GM18517 (cell line): ENCODE data around the gene ITFG1.
"Not testable (repeated sequence)": the region's sequence is repeated elsewhere in the genome, so short reads cannot be mapped to it uniquely, and the experiment has no call there.

Experiments used
- ATAC-seq: cut with Tn5 transposase; IDR thresholded peaks from one replicate; pipeline ENCODE4 v1.9.1; 2021; ENCODE audit warnings: mild to moderate bottlenecking, moderate library complexity; ENCODE audit not compliant: unreplicated experiment

Gene ITFG1

DNA sequence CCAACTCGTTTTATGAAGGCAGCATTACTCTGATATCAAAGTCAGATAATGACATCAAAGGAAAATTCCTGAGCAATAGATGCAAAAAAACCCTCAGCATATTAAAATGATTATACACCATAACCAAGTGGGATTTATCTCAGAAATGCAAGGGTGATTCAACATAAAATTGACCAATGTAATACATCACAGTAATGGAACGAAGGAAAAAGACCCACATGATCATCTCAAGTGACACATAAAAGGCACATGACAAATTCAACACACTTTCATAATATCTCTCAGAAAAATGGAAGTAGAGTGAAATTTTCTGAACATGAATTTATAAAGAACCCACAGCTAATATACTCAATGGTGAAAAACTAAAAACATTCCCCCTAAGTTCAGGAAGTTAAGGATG is 118.8 kb downstream of the ITFG1 start:
- ATAC-seq = no peak

DNA sequence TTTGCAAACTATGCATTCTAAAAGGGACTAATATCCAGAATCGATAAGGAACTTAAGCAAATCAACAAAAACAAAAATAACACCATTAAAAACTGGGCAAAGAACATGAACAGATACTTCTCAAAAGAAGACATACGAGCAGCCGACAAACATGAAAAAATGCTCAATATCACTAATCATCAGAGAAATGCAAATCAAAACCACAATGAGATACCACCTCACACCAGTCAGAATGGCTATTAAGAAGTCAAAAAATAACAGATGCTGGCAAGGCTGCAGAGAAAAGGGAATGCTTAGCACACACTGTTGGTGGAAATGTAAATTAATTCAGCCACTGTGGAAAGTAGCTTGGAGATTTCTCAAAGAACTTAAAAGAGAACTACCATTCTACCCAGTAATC is 130.3 kb downstream of the ITFG1 start:
- ATAC-seq = not testable (repeated sequence)

DNA sequence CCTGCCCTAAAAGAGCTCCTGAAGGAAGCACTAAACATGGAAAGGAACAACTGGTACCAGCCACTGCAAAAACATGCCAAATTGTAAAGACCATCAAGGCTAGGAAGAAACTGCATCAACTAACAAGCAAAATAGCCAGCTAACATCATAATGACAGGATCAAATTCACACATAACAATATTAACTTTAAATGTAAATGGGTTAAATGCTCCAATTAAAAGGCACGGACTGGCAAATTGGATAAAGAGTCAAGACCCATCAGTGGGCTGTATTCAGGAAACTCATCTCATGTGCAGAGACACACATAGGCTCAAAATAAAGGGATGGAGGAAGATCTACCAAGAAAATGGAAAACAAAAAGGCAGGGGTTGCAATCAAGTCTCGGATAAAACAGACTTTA is 136.6 kb downstream of the ITFG1 start:
- not testable (repeated sequence) for ATAC-seq

DNA sequence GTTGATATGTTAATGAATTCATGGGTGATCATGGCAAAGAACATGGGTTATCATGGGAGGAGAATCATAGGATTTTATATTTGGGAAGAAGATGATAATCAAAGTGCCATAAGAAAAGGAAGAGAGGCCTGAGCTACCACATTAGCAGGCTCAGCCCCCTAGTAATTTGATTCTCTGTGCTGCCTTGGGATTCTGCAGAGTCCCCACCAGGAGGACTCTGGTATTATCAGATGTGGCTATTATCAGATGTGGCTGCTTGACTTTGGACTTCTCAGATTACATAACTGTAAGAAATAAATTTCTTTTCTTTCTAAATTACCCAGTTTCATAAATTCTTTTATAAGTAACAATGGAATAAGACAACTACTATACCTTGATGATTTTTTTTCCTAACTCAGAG is 137.6 kb downstream of the ITFG1 start:
- no peak for ATAC-seq

DNA sequence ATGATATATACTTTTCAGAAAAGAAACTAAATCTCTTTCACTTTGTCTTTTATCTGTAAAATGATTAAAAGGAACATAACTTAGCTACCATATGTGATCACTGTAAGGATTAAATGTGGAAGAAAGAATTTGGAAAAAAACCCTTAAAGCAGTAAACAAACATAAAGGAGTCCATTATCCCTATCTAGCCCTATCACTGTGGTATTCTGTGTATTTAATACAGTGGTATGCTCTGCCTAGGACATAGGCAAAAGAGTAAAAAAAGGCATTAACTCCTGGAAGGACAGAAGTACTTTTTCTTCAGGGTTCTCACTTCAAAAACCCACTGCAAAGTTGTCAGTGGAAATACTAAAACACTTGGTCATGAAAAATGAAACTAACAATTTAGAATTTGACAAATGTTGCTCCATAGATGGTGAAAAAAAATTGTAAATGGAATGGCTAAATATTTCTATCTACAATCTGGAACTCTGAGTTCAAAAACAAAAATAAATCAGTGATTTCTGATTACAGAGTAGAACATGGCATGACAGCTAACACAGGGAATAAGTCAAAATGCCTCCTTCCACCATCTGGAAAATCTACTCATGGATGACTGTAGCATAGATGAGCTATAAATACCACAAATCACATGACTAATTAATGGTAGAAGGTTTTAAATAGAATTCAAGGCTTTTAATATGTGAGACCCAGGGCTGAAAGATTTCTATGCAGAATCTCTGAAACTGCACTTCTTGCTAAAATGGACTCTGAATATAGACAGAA is 140.1 kb downstream of the ITFG1 start:
- no peak for ATAC-seq

DNA sequence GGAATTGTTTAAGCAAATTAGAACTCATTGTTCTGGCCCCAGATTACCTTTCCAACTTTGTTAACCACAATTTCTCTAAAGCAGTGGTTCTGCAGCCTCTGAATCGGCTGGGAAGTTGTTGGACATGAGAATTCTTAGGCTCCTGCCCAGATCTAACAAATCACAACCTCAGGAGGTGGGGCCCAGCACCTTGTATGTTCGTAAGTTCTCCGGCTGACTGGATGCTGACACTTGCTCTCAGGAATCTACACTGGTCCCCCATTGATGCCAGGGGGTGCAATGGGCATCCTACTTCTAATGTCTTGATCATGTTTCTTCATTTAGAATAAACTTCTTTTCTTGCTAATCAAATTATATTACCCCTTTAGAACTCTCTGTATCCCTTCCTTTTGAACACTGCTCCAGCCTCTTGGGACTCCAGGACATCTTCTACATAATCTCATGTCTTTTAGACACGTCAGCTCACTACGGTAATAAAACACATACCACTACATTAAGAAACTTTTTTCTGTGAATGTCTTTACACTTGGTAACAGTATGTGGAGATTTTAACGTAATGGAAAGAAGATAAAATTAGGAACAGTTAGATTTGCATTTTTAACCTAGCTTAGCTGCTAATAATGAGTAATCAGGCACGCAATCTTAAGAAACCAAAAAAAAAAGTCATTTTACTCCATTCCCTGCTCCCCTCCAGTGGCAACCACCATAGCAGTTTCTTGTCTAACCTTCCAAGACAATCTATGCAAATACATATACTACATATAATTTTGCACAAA is 143.2 kb downstream of the ITFG1 start:
- no peak for ATAC-seq

DNA sequence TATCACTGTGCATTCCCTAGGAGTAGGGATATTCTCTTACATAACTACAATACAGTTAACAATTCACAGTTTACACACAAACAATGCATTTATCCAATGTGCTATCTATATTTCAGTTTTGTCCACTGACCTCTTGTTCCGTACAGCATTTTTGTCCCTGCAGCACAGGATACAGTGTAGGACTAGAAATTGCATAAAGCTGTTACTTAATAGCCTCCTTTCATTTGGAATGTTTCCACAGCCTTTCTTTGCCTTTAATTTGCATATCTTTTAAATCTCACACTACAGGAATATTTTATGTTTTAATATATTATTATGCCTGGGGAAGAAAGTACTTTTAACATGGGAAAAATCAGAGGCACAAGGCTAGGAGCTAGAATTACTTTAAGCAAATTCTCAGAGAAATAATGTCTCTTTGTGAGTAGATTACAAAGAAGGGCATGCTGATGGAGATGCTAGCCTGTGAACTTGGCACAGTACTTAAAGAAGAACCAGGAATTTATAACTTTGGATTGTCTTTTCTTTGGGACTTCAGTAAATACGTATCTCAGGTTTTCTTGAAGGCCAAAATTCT is 144.3 kb downstream of the ITFG1 start:
- ATAC-seq = no peak

DNA sequence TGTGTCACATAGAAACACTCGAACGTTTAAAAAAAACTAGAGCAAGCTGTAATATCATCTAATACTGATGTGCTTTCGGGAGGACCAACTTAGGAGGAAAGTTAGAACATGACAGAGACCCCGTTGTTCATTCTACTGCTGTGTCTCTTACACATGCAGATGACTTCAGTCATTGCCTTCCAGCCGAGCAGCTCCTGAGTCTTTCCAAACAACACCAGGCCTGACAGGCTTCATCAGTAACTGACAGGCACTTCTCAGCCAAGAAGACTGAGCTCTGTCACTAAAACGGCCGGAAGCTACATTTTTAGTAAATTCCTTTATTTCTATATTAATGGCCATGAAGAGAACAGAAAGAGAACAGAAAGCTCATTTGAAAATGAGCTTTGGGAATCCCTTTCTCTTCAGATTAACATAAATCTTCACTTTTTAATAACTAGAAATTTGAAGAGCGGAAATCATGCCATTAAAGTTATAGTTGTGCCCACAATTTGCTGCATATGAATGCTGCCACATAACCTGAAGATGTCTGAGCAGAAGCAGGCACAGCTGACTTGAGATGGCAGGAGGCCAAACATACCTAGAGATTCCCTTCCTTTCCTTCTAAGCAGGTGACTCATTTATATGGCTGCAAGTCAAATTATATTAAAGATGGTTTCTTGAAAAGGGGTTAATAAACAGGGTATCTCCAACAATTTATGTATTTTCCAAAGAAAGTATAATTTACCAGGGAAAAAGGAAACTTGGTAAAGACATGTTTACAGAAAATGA is 148.9 kb downstream of the ITFG1 start:
- ATAC-seq = no peak

DNA sequence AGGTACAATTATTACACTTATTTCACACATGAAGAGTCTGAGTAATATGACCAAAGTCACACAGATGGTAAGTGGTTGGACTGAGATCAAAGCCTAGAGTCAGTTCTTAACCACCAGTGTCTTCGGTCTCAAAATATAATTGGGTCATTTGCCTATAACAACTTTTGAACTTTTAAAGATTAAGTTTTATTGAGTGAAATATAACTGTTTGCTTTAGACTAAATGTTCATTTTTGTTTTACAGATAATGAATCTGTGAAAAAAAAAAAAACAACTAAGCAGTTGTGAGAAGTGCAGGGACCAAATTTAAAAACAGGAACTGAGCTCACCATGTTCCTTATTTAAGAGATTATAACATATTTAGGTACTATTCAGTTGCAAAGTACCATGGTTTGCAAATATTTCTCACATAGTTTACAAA is 150.1 kb downstream of the ITFG1 start:
- no peak for ATAC-seq

DNA sequence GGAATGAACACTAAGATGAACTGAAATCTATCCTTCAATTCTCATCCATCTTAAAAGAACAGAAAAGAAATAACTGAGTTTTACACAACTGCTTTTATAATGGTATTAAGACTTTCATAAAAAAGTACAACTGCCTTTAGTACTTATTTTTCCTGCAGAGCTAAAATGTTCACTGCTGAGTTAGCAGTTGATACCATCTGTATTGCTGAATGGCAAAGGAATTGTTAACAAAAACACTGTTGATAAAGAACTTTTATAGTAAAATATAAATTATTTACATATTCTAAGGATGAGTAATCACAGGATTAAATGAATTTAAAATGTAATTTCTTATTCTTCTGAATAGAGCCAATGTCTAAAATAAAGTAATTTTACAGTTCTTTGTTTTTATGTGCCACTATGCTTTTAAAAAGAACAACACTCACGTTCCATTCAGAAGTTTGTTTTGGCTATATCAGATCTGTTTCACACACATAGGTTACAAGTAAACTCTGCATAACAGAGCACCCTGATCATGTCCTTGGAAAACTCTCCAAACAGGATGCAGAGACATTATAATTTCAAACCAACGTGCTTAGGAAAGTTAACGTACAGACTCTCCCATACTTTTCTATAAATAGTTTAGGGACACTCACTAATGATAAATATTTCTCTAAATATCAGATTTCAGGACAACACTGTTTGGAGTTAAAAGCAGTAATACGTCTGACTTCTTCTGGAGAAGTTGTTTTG is 151.1 kb downstream of the ITFG1 start:
- ATAC-seq = no peak

DNA sequence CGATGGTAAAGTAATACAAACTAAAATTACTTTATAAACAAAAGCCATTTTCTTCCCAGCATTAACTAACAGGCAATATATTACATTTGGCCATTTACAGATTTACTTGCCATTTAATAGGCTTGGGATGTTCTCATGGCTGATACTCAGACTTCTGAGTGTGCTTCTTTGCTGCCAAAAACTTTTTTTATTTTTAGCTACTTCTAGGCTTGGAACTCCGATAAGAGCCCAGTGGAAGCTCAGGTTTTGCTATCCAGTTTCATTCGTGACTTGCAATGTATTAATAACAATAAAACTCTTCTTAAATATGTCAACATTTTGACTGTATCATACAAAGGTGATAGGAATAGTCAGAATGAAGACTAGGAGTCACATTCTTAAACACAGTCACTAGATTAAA is 152.3 kb downstream of the ITFG1 start:
- no peak for ATAC-seq

DNA sequence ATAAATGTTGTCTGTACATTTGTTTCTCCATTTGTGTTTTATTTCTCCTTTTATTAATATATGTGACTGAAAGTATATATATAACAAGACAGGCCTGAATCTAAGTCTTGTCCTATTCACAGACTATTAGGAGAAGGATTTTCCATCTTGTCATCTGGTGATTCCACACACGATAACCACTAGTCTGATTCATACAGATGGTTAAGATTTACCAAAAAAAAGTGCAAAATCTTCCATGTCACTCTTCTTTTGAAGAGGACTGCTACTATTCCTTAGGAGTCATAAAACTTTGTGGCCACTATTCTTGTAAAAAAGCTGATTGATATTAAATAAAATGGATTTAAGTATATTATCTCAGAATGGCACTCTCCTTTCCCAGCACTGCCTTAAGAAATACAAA is 156.3 kb downstream of the ITFG1 start:
- ATAC-seq = no peak

DNA sequence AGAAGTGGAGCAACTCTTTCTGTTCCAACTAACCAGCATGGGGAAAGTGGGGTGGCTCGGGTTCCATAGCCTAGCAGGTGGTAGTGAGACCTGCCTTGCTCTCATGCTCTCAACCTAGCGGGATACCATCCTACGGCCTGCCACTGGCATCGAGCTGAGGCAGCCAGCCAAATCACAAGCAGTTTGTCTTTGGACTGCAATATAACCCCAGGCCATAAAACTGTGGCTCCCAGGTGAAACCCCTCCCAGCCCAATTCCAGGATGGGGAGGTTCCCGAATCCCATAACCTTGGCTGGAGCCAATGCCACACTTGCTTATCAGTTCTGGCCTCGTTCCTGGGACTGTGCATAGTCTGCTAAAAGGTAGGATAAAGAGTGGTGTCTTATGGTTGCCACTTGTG is 161.3 kb downstream of the ITFG1 start:
- no peak for ATAC-seq

DNA sequence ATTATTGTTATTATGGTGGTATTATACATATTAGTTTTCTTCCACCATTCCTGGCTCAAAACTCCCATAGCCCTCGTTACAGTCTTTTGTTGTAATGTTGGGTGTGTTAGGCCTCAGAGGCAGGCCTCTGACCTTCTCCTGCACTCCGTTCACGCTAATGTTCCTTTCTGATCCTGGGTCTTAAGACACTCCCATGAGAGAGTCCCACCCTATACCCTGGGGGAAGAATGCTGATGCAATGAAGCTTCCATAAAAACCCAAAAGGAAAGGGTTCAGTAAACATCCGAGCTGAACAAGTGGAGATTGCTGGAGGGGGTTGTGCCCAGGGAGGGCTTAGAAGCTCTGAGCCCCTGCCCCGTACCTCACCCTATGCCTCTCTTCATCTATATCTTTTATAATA is 175.9 kb downstream of the ITFG1 start:
- no peak for ATAC-seq

DNA sequence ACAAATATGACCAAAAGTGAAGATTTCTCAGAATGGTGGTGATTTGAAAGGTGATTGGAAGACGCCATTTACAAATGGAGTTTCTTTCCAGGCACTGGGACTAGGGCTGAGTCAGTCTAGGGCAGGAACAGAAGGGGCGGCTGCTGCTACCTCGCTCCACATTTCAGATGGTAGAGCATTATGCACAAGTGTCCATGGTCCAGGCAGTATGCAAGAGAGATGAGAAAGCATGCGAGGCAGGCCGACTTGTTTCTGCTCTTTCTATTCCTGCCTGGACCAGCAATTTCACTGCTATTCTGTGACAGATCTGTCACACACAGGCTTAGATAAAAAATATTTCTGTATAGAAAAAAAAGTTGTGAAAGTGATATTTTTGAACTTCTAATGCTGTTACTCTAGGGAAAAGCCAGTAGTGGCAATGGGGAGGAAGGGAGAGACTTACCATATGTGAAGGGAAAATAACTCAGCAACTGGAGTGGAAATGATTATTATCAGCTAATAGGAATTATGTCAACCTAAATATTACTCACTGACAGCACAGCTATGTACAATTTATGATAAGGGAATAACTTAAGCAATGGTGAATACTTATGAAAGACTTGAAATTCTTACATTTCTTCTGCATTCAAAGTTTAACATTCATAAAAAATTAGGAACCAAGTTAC is 182.4 kb downstream of the ITFG1 start:
- no peak for ATAC-seq

DNA sequence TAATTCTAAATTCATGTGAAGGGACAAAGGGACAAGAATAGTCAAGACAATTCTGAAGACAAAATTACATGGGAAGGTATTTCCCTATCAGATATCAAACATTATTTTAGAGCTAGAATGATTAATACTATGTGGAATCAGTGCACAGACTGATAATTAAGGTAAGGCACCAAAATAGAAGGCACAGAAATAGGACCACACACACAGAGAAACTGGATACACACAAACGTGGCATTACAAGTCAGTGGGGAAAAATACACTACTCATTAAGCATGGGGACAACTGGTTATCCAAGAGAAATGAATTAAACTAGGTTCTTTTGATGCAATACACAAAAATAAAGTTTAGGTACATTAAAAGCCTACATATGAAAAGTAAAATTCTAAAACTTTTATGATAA is 184.3 kb downstream of the ITFG1 start:
- no peak for ATAC-seq

DNA sequence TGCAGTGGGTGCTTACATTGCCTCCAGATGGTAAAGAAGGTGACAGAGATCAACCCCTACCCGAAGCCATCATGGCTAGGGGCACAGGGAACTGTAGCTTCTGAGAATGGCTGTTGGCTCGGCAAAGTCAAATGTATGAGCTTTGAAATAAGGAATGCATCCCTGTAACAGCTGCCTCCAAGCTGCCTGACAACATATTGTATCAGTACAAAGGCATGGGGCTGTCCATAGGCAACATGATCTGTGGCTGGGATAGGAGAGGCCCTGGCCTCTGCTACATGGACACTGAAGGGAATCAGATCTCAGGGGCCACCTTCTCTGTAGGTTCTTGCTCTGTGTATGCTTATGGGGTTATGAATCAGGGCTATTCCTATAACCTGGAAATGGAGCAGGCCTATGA is 197.9 kb downstream of the ITFG1 start:
- ATAC-seq = no peak

DNA sequence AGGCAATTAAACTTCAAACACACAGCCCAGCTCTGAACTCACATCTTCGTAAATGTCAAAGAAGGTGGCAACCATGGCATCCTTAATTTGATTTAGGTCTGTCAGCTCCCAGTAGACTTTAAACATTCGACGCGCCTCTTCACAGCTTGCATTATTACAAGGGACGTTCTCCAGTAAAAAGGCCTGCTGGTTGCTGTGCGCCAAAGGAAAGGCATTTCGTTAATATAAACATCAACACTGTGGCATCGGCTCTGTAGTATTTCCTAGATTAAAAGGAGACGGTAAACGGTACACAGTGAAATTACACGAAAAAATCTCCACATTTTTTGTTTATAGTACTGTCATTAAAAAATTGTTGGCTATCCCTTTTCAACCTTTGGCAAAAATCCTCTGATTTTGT is 200.4 kb downstream of the ITFG1 start:
- no peak for ATAC-seq

DNA sequence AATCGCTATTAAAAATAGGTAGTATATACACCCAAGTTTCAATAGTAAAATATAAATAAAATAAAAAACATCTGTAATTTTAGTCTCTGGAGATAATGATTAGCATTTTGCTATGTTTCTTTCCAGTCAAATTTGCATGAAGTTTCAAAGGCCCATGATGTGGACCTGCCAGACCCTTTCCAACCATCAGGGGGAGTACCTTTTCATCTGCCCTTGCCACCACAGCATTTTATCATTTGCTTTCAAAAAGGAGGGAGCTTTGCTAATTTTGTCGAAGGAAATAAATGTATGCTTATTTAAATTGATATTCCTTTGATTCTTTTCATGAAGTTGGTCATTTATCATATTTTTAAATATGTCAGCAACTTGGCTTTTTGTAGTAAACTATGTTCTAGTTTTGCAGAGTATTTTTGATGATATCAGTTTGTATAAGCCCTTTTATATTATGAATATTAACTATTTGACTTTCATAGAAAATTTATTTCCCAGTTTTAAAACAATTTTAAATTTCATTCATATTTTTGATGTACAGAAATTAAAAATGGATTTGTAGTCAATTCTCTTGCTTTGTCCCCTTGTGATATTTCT is 201.9 kb downstream of the ITFG1 start:
- no peak for ATAC-seq

DNA sequence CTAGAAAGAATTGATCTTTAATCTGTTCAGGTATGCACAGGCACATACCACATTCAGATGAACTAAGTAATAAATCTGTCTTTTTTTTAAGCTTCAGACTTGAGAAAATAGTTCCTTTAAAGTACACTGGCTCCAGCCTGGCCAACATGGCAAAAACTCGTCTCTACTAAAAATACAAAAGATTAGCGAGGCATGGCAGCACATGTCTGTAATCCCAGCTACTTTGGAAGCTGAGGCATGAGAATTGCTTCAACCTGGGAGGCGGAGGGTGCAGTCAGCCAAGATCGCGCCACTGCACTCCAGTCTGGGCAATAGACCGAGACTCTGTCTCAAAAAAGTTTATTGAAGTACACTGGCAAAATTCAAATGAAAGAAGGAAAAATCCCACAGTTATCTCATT is 206.1 kb downstream of the ITFG1 start:
- no peak for ATAC-seq
